Inferior parietal cortex (tissue), 1 donor: ENCODE results near the gene TMEM119.
"Not testable (repeated sequence)": the region's sequence is repeated elsewhere in the genome, so short reads cannot be mapped to it uniquely, and the experiment has no call there.

Experiments used
- DNase-seq: peaks from one replicate; pipeline ENCODE4 v3.0.0-alpha.2; 2016; ENCODE audit errors: extremely low spot score

TMEM119 gene

DNA sequence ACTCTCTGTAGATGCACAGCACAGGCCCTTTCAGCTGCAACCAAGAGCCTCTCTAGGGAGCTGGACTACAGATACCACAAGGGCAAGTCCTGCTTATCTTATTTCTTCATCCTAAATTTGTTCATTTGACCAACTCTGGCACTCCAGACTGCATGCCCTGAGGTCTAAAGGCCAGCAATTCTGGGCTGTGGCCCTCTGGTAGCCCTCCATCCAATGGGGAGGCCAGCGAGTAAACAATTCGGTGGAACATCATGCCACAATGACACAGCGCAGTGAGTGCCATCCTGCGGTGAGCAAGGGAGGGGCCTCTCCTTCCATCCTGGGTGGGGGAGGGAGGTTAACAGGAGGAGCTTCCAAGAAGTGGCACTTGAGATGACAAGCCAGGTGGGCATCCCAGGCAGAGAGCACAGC, 36.5 kb upstream of the TMEM119 start:
- no peak for DNase-seq

DNA sequence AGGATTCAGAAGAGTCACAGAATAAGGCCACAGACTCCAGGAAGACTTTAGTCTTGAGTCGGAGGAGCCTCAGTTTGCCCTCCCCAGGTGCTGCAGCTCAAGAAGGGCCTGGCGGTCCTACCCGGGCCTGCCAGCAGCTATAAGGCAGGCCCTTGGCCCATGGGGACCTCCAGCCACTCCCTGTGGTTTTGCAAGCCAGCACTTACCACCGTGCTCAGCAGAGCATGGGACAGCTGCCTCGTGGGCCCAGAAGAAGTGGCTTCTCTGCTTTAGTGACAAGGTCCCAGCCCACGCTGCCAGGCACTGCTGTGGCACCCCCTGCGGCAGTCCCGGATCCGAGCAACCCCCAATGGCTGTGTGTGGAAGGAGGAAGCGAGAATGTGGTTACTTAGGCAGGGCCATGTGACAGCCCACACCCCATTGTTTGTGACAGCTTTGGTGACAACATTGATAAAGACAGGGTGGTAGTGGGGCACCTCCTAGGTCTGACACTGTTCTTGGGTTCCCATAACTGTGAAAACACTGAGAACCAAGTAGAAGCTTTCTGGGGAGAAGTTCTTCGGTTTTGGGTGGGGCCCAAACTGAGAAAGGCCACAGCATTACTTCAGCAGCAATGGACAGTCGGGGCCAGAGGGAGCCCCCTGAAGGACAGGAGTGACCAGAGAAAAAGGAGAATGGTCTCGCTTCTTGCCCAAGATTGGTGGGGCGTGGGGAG, 35.8 kb upstream of the TMEM119 start, which contains the start of gene SELPLG:
Gene SELPLG, minus strand, starts transcription at position 361 of the 715 bp plus-strand sequence. CDS start 9,587 bp downstream, outside the sequence.
- no peak for DNase-seq

DNA sequence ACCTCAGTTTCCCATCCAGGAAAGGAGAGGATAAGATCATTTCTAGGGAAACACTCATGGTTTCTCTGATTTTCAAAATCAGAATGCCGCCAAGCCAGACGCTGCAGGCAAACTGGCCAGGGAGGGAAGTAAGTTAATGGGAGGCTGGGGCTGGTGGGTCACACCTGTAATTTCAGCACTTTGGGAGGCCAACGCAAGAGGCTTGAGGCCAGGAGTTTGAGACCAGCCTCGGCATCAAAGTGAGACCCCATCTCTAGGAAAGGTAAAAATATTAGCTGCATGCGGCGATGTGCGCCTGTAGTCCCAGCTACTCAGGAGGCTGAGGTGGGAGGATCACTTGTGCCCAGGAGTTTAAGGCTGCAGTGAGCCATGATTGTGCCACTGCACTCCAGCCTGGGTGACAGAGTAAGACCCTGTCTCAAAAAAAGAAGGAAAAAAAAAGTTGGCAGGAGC, 35.2 kb upstream of the TMEM119 start:
- DNase-seq: no peak

DNA sequence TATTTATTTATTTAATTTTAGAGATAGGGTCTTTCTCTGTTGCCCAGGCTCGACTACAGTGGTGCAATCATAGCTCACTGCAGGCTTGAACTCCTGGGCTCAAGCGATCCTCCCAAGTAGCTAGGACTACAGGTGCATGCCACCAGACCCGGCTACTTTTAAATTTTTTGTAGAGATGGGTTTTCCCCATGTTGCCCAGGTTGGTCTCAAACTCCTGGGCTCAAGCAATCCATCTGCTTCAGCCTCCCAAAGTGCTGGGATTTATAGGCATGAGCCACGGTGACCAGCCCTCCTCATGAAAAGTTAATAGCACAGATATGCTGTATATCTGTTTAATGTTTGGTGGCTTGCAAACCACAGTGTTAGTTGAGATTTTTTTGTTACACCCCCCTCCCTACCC, 33.4 kb upstream of the TMEM119 start:
- not testable (repeated sequence) for DNase-seq

DNA sequence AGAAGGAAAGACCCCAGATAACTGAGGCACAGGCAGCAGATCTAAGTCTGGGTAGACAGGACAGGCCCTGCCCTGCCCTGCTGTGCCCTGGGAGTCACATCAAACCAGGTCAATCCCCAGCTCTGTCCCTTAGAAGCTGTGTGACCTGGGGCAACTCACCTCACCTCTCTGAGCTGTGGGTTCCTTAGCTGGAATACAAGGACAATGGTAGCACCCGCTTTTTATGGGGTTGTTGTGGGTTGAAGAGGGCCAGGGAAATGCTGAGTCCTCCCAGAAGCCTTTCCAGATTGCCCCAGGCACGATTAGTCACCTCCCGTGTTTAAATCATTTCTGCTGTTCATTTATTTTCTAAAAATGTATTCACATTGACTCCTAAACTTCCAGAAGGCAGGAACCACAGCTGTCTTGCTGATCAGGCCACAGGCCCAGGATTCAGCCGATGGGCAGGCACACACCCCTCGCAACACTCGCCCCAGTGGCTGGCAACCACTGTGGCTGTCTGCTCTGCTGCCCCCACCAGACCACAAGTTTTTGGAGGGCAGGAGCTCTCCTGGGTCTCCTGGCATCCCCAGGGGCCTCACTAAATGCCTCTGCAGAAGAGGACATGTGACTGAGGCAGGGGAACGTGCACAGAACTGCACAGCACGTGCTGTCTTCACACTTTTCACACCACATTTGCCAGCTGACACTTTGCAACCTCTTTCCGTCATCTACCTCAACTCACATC, 32.8 kb upstream of the TMEM119 start:
- no peak for DNase-seq

DNA sequence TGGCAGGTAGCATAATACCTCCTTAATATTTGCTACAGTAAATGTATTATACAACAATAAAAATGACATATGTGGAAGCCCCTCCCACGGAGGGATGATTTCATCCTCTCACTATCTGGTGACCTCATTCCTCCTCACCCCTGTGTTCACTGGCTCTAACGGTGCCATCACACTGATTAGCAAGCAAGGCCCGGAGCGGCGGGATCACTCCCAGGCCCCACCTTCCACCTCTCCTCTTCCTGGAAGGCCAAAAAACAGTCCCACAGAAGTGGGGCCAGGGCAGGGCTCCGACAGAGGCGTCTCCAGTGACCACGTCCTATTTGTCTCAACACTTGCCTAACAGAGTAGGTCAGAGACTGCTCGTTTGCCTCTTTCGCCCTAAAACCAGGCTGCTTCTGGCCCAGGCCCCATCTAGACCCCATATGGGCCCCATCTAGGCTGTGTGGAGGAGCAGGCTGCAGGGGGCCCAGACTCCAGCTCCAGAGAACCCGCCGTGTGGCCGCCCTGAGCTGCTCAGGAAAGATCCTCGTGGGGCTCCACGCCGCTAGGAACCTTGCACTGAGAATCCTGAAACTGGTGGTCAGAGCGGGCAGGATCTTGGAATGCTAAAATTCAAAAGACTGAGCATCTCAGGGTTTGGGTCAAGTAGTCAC, 32.1 kb upstream of the TMEM119 start:
- no peak for DNase-seq

DNA sequence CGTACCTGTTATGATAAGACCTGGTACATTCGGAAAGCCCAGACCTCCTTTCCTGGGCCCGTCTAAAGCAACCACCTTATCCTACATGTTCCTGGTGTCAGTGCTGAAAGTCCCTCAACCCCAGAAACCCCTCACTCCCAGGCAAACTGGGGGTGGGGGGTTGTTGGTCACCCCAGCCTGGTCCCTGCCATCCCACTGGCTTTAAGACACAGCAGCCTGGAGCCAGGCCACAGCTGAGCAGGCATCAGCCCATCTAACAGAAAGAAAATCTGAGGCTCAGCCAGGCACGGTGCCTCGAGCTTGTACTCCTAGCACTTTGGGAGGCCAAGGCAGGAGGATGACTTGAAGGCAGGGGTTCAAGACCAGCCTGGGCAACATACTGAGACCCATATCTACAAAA, 31.3 kb upstream of the TMEM119 start:
- no peak for DNase-seq

DNA sequence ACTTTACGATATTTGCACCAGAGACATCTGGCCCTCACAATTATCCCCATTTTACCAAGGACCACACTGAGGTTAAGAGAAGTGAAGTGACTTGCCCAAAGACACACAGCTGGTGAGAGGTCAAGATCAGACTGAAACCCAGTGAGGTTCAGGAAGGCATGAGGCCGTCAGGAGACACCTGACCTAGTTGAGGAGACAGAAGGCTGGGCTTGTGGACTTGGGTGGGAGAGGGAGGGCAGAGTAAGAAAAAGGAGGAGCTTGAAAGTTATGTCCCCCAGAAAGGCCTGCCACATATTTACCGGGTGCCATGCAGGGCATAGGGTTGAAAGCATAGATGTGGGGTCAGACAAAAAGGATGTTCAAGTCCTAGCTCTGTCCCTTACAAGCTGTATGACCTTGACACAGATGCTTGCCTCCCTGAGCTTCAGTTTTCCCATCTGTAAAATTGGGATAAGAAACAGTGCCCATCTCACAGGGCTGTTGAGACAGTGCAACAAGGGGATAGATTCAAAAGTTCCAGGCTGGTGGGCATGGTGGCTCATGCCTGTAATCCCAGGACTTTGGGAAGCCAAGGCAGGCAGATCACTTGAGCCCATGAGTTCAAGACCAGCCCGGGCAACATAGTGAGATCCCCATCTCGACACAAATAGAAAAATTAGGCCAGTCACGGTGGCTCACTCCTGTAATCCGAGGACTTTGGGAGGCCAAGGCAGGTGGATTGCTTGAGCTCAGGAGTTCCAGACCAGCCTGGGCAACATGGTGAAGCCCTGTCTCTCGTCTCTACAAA, 29.4 kb upstream of the TMEM119 start:
- DNase-seq: no peak

DNA sequence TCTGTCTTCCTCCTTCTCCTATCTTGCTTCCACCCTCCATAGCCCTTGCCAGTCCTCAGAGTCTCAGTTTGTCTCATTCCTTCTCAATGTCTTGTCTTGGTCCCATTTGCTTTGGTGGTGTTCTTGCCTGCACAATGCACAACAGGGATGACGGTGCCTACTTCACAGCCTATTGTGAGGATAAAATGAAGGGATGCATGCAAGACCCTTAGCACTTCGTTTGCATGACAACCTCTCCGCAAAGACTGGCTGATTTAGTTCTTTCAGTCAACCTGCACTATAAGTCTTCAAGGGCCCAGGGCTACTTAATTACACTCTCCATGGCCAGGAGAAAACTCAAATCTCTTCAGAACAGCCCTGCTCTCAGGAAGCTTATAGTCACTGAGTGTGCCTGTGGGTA, 27.3 kb upstream of the TMEM119 start:
- DNase-seq: no peak

DNA sequence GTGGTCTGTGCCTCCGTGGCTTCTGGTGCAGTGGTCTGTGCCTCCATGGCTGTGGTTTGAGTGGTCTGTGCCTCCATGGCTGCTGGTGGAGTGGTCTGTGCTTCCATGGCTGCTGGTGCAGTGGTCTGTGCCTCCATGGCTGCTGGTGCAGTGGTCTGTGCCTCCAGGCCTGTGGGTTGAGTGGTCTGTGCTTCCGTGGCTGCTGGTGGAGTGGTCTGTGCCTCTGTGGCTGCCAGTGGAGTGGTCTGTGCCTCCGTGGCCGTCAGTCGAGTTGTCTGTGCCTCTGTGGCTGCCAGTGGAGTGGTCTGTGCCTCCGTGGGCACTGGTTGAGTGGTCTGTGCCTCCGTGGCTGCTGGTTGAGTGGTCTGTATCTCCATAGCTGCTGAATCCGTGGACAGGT, 25.7 kb upstream of the TMEM119 start:
- no peak for DNase-seq

DNA sequence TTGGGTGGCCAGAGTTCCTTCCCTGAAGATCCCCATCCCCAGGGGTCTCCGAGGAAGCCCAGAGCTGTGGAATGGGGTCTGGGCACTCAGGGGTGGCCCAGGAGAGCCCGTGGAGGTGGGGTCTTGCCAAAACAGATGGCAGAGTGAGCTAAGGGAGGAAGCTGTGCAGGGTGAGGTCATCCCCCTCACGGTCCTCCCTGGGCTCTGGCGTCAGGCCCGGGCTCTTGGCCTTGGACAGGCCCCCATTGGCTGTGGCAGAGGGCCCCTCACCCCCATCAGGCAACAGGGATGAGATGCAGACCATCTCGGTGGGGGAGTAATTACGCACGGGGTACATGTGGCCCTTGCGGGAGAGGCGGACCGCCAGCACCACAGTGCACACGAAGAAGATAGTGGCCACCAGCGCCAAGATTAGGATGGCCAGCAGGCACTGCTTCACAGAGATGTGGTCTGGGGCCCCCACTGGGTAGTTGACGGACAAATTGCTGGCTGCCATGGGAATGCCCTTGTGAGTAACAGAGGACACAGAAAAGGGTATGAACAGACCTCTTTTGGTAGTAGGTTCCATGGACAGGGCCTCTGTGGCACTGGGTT, 25.1 kb upstream of the TMEM119 start:
- DNase-seq: no peak

DNA sequence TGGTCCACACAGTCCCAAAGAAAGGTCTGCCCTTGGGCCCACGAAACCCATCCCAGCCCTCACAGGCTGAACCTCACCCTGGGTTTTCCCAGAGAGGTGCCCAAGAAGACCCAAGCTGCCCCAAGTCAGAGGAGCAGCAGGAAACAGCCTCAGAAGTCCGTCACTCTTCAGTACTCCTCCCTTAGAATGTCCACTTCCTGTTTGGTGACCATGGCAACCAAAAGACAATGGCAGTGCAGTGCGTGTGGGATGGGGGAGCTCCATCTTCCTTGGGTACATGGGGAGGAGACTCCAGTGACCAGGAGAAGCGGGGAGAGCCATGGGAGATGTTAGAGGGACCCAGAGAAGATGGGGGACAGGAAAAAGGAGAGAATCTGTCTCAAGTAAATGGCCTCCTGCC, 24.5 kb upstream of the TMEM119 start:
- DNase-seq: no peak

DNA sequence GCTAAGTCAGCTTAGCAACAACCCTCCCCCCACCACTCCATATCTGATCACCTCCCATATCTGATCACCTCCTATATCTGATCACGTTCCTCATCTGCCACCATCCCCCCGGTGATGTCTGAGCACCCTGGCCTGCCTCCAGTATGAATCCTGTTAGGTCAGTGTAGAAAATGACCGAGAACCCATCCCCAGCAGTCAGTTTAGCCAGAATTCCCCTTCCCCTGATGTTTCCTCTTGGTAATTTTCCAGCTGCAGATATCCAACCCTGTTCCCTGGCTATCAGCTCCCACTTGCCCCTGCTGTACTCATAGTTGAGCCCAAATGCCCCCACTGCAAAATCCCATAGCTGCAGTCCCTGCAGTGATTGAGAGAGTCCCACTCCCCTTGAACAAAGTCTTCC, 23.3 kb upstream of the TMEM119 start:
- no peak for DNase-seq

DNA sequence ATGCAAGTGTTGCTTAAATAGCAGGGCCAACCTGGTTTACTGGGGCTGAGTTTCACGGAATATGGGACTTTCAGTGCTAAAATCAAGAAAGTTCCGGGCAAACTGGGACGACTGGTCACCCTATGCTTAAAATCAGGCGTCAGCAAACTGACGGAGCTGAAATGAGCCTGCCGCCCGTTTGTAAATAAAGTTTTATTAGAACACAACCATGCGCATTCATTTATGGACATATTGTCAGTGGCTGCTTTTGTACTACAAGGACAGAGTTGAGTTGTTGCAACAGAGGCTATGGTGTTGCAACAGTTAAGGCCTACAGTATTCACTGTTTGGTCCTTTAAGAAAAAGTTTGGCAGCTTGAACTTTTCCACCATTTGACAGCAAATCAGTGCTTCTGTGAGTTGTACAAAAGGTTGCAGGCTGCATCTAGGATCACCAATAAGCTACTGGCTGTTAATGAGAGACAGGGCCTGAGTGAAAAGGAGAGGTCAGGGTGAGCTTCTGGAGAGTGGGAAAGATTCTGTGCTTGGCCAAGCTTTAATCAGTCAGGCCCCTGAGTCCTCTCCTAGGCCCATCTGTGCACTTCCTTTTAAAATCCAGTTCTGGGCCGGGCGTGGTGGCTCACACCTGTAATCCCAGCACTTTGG, 22.5 kb upstream of the TMEM119 start:
- DNase-seq: no peak

DNA sequence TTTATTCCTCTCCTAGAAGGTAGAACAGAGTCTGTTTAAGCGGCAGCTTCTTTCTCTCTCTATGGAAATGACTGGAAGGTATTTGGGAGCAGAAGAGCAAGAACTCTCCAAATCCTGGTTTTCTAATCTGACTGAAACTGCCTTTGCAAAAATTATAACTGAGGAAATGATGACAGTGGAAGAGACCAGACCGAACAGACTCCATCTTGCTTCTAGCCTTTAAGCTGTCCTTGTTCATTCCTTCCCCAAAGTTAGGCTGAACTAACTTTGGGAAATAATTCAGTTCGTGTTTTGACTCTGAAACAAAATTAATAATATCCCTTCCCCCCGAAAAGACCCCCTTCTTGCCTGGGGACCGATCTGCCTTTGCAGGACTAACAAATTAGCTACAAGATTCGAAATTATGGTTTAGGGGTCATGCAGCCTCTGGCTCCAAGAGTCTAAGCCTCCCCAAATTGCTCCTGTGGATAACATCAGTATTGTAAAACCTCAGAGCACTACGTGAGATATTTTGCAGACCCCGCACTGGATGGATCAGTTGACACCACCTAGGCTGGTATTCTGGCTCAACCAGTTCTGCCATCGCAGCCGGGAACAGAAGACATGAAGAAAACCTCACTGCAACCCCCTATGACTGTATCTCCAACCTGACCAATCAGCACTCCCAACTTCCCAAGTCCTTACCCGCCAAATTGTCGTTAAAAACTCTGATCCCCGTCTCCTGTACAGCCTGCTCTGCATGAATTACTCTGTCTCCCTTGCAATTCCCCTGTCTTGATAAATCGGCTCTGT, 21.7 kb upstream of the TMEM119 start:
- DNase-seq: no peak

DNA sequence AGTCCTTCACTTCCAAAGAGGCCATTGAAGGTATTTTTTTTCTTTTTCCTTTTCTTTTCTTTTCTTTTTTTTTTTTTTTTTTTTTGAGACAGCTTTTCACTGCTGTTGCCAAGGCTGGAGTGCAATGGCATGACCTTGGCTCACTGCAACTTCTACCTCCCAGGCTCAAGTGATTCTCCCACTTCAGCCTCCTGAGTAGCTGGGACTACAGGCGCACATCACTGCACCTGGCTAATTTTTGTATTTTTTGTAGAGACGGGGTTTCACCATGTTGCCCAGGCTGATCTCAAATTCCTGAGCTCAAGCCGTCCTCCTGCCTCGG, 21.0 kb upstream of the TMEM119 start:
- not testable (repeated sequence) for DNase-seq

DNA sequence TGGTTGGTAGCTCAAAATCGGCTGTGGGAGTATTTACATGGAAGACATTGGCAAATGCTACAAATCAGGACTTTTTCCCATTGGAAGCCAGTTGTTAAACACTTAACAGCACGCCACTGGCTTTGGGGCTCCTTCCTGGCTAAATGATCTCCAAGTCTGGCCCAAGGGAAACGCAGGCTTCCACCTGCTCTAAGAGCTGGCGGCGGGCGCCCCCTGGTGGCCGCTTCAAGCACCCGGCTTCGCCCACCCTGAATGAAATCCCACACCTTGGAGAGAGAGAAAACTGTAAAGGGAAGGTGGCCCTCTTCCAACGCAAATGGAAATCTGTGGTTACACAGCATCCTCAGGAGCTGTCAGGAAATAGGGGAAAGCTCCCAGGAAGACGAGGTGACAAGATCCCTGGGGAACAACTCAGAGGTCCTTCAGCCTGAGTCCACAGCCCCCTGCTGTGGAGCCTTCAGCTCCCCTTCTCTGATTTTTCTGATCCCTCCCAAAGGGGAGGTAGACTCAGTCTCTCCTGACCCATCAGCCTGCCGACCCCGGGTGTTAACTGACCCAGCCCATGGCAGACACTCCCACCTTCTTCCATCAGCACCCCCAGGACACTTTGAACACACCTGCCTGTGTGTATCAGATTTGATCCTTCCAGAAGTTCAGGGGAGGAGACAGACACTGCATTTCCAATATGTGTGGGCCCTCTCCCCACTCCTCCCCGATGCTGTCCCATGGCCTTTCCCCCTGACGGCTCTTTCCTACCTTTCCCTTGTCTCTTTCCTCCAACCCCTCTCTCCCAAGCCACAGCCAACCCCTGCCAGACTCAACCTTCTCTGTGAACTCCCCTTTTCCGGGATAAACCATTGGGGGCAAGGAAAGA, 20.4 kb upstream of the TMEM119 start:
- peak; percentile 84 for DNase-seq

DNA sequence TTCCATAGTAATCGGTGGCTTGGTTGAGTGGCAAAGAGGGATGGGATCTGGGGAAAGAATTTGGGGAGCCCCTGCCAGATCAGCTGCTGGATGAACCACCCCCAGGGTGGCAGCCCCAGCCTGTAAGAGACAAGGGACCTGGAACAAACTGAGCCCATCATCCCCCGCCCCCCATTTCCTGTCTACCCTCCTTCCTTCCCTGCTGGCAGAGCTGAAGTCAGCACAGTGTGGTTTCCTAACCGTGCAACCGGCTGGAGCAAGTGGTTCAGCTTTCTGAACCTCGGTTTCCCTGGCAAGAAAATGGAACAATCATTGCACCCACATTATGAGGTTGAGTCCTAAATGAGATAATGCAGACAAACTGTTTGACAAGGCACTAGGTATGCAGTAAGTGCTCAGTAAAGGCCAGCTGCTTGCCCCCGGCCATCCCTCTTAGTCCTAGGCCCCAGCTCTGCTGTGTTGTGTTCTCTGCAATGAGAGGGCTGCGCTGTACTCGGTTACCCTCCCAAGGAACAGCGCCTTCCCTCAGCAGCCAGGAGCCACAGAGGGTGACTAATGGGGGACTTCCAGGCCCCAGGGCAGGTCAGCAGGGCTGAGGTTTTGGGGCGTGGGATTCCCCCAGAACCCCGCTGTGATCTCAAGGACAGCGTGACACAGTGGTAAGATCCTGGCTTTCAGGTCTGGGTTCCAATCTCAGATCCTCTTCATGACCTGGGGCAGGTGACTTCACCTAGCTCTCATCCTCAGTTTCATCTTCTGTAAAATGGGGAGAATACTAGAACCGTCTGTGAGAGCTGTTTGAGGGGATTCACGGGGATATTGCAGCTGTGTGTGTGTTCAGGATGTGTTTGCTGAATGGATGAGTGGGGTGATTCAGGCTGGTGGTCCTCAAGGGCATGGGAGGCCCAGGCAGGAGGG, 19.3 kb upstream of the TMEM119 start:
- DNase-seq: no peak
